Prostate gland (tissue), 2 donors: ENCODE data around the gene ZMYND11. TPM values are rescaled to one million over a fixed set of nuclear protein-coding genes. Genes with fewer than 3 reads are reported as not detected.

Source experiments
- DNase-seq: peaks from one replicate; pipeline ENCODE4 v3.0.0-alpha.2; 2019; ENCODE audit warnings: low spot score
- H3K27ac ChIP-seq, 2 donors: fragments of 200-600 bp; sonication (generic); 2 replicates each; pipeline ENCODE4 v1.5.1; 2017 to 2019
- H3K27me3 ChIP-seq: fragments of 200-600 bp; sonication (generic); replicated peaks from 2 replicates; pipeline ENCODE4 v1.5.1; 2019; ENCODE audit not compliant: insufficient read depth
- H3K36me3 ChIP-seq, 2 donors: fragments of 200-600 bp; sonication (generic); 1 replicate in 1 of 2; 2 replicates in 1 of 2; pipeline versions ENCODE4 v1.5.1 to v1.8.1; 2017 to 2019
- H3K4me1 ChIP-seq: fragments of 200-600 bp; sonication (generic); replicated peaks from 2 replicates; pipeline ENCODE4 v1.5.1; 2019
- H3K4me3 ChIP-seq, 2 donors: fragments of 200-600 bp; sonication (generic); 2 replicates each; pipeline ENCODE4 v1.5.1; 2017 to 2019
- H3K9me3 ChIP-seq: fragments of 200-600 bp; sonication (generic); 2 replicates; pipeline ENCODE4 v1.5.1; 2017
- CTCF ChIP-seq, 4 experiments: fragments of 200-600 bp in 2 of 4; fragments of 450-650 bp in 2 of 4; sonication (generic) in 2 of 4; IDR thresholded peaks; 1 replicate in 3 of 4; 2 replicates in 1 of 4; pipeline ENCODE4 v1.5.1; 2016 to 2019; ENCODE audit warnings: antibody characterized with exemption in 4 of 4, mild to moderate bottlenecking in 2 of 4, moderate library complexity in 2 of 4
- POLR2A ChIP-seq: fragments of 450-650 bp; IDR thresholded peaks from one replicate; pipeline ENCODE4 v1.6.1; 2016; ENCODE audit warnings: antibody characterized with exemption, mild to moderate bottlenecking
- POLR2AphosphoS5 ChIP-seq: sonication (generic); formaldehyde crosslinking; IDR thresholded peaks from one replicate; pipeline ENCODE4 v1.6.1; 2017; ENCODE audit warnings: antibody characterized with exemption
- WGBS: methylation state at CpG from one replicate; pipeline ENCODE4 v1.1.5; 2018; 5-methylcytosine and 5-hydroxymethylcytosine counted together
- intact Hi-C: fragments of 100-400 bp; cut with DNase I; formaldehyde crosslinking; loops from one replicate; pipeline ENCODE4 v1.14.2; 2022
- total RNA-seq, 2 donors: library from RNA; depleted of rRNA; stranded (reverse); fragments of >200 nt; gene quantifications; one replicate each; pipeline ENCODE4 v1.1.0, GENCODE V29; 2016

ZMYND11 gene
- total RNA-seq, 2 donors from 2014 or later = 66.6 to 78.1 TPM

GRCh38 chr10:287026-287709 is 151.9 kb downstream of the ZMYND11 start:
- no peaks in the 10 kb centered on the region for H3K36me3 ChIP-seq

GRCh38 chr10:287814-288213 is 152.6 kb downstream of the ZMYND11 start:
- no peaks in the 10 kb centered on the region for H3K27me3 ChIP-seq
- no peaks in the 10 kb centered on the region for H3K36me3 ChIP-seq
- no peak overlapping the region for H3K4me3 ChIP-seq
- intact Hi-C loops = no loop called here
- no peak overlapping the region for H3K27ac ChIP-seq
- WGBS = 100% methylated on average over 4 of the region's 4 CpGs
- no peaks in the 10 kb centered on the region for H3K9me3 ChIP-seq
- DNase-seq = no peak
- H3K4me1 ChIP-seq = no peaks in the 10 kb centered on the region
- TF ChIP-seq POLR2A (no peak), CTCF (IDR thresholded peaks at IDR 0.05) (no peak), POLR2AphosphoS5 (no peak)

More at GRCh38 chr10:287026-287709, 151.9 kb downstream of the ZMYND11 start:
- Histone ChIP-seq H3K4me1 (no peaks in the 10 kb centered on the region), H3K4me3 (no peak overlapping the region), H3K27me3 (no peaks in the 10 kb centered on the region), H3K27ac (no peak overlapping the region), H3K9me3 (no peaks in the 10 kb centered on the region)
- WGBS = 60% methylated on average over 4 of the region's 4 CpGs
- DNase-seq = no peak
- TF ChIP-seq CTCF (IDR thresholded peaks at IDR 0.05) = no peak
- TF ChIP-seq POLR2AphosphoS5 = no peak
- intact Hi-C loops = no loop called here

- H3K4me3 ChIP-seq = no peak overlapping the region
- no peak overlapping the region for H3K27ac ChIP-seq
- no peak for DNase-seq
- no peaks in the 10 kb centered on the region for H3K4me1 ChIP-seq
- intact Hi-C loops = no loop called here
- no peaks in the 10 kb centered on the region for H3K9me3 ChIP-seq
- H3K27me3 ChIP-seq = no peaks in the 10 kb centered on the region
- 93% methylated on average over 27 of the region's 27 CpGs for WGBS
- no peaks in the 10 kb centered on the region for H3K36me3 ChIP-seq
- TF ChIP-seq POLR2AphosphoS5 (no peak), CTCF (IDR thresholded peaks at IDR 0.05) (no peak), POLR2A (no peak)
Observed at GRCh38 chr10:288316-289200, 153.3 kb downstream of the ZMYND11 start.

GRCh38 chr10:289581-289980 is 154.3 kb downstream of the ZMYND11 start:
- Histone ChIP-seq H3K27me3 (no peaks in the 10 kb centered on the region), H3K4me3 (no peak overlapping the region), H3K27ac (no peak overlapping the region), H3K9me3 (no peaks in the 10 kb centered on the region), H3K4me1 (no peaks in the 10 kb centered on the region), H3K36me3 (no peaks in the 10 kb centered on the region)
- intact Hi-C loops = no loop called here
- DNase-seq = no peak
- TF ChIP-seq POLR2AphosphoS5 (no peak), POLR2A (no peak), CTCF (IDR thresholded peaks at IDR 0.05) (no peak)
- whole genome bisulfite sequencing = 92% methylated on average over 8 of the region's 9 CpGs
